IMR-90 (cell line): ENCODE data around the gene TMPRSS5. TPM values are rescaled to one million over a fixed set of nuclear protein-coding genes. Genes with fewer than 3 reads are reported as not detected.

Experiments used
- ATAC-seq: fragments of 200-7000 bp; cut with Tn5 transposase; 2 replicates; pipeline ENCODE4 v1.9.1; 2020; ENCODE audit warnings: low read depth, mild to moderate bottlenecking, moderate library complexity
- BruUV-seq: library from RNA; stranded (reverse); fragments of 400-500 nt; replicated peaks from 2 replicates; lab custom pipeline; 2021; lab: Mats Ljungman, UMichigan
- CTCF ChIA-PET: fragments of 300-600 bp; formaldehyde crosslinking; extraction: SDS; loops from one replicate; lab custom pipeline; 2021; ENCODE audit warnings: antibody characterized with exemption; lab: Yijun Ruan, JAX
- POLR2A ChIA-PET: fragments of 300-600 bp; sonication (Branson Sonifier 250); formaldehyde crosslinking; loops from one replicate; lab custom pipeline; 2022; ENCODE audit warnings: antibody characterized with exemption; ENCODE audit not compliant: unreplicated experiment; lab: Charles Lee
- DNase-seq: peaks from one replicate; pipeline ENCODE4 v3.0.0; 2013
- H2AFZ ChIP-seq: replicated peaks from 2 replicates; pipeline ENCODE3; 2013; ENCODE audit warnings: low read length, mild to moderate bottlenecking; ENCODE audit not compliant: poor library complexity
- H2AK5ac ChIP-seq: 2 replicates; pipeline ENCODE4 v1.6.1; 2013; ENCODE audit warnings: low read depth, low read length, inconsistent platforms
- H2AK9ac ChIP-seq: replicated peaks from 2 replicates; pipeline ENCODE3; 2013; ENCODE audit warnings: mild to moderate bottlenecking, low read depth, low read length, moderate library complexity; ENCODE audit not compliant: poor library complexity
- H2BK120ac ChIP-seq: 2 replicates; pipeline ENCODE4 v1.6.1; 2013; ENCODE audit warnings: low read depth, low read length, inconsistent platforms
- H2BK15ac ChIP-seq: 3 replicates; pipeline ENCODE4 v1.6.1; 2013; ENCODE audit warnings: low read depth, low read length, inconsistent platforms
- H2BK20ac ChIP-seq: 2 replicates; pipeline ENCODE4 v1.6.1; 2013; ENCODE audit warnings: low read depth, mild to moderate bottlenecking, inconsistent platforms, low read length, moderate library complexity
- H2BK5ac ChIP-seq: 2 replicates; pipeline ENCODE4 v1.6.1; 2013; ENCODE audit warnings: mild to moderate bottlenecking, low read depth, low read length, inconsistent platforms; ENCODE audit not compliant: poor library complexity, severe bottlenecking
- H3K14ac ChIP-seq: replicated peaks from 2 replicates; pipeline ENCODE4 v1.6.1; 2013; ENCODE audit warnings: low read depth, low read length, inconsistent platforms
- H3K18ac ChIP-seq: 2 replicates; pipeline ENCODE4 v1.6.1; 2013; ENCODE audit warnings: low read depth, low read length, control low read depth
- H3K23ac ChIP-seq: 2 replicates; pipeline ENCODE4 v1.6.1; 2013; ENCODE audit warnings: low read depth, low read length, inconsistent platforms
- H3K27ac ChIP-seq: 2 replicates; pipeline ENCODE4 v1.5.1; 2013; ENCODE audit warnings: mild to moderate bottlenecking, control low read depth, low read length; ENCODE audit not compliant: insufficient read depth
- H3K27me3 ChIP-seq: 2 replicates; pipeline ENCODE4 v1.6.1; 2013; ENCODE audit warnings: low read length; ENCODE audit not compliant: control insufficient read depth, insufficient read depth
- H3K36me3 ChIP-seq: 2 replicates; pipeline ENCODE4 v1.6.1; 2013; ENCODE audit warnings: low read length, mixed read lengths; ENCODE audit not compliant: control insufficient read depth, insufficient read depth
- H3K4ac ChIP-seq: 2 replicates; pipeline ENCODE4 v1.6.1; 2013; ENCODE audit warnings: low read depth, low read length, inconsistent platforms
- H3K4me1 ChIP-seq: 2 replicates; pipeline ENCODE4 v1.6.1; 2013; ENCODE audit warnings: low read length, mixed read lengths; ENCODE audit not compliant: control insufficient read depth, insufficient read depth
- H3K4me2 ChIP-seq: 2 replicates; pipeline ENCODE4 v1.6.1; 2013; ENCODE audit warnings: low read depth, mild to moderate bottlenecking, control low read depth, low read length, moderate library complexity
- H3K4me3 ChIP-seq: 2 replicates; pipeline ENCODE4 v1.5.1; 2013; ENCODE audit warnings: low read depth, mild to moderate bottlenecking, control low read depth, low read length, moderate library complexity; ENCODE audit not compliant: insufficient read depth
- H3K56ac ChIP-seq: 2 replicates; pipeline ENCODE4 v1.6.1; 2013; ENCODE audit warnings: low read length, inconsistent platforms; ENCODE audit not compliant: insufficient read depth; ENCODE audit errors: extremely low read depth
- H3K79me1 ChIP-seq, 2 experiments: 2 replicates each; pipeline ENCODE4 v1.6.1; 2013; ENCODE audit warnings: low read length in 2 of 2, inconsistent platforms in 1 of 2, low read depth in 1 of 2
- H3K9ac ChIP-seq: 2 replicates; pipeline ENCODE4 v1.6.1; 2013; ENCODE audit warnings: low read depth, low read length, control low read depth
- H3K9me1 ChIP-seq: 2 replicates; pipeline ENCODE4 v1.6.1; 2013; ENCODE audit warnings: low read length, inconsistent platforms; ENCODE audit not compliant: insufficient read depth
- H3K9me3 ChIP-seq: 2 replicates; pipeline ENCODE4 v1.6.1; 2013; ENCODE audit warnings: low read length; ENCODE audit not compliant: control insufficient read depth, insufficient read depth
- H4K20me1 ChIP-seq: 2 replicates; pipeline ENCODE4 v1.6.1; 2013; ENCODE audit warnings: low read length, inconsistent platforms; ENCODE audit not compliant: insufficient read depth
- H4K5ac ChIP-seq: 2 replicates; pipeline ENCODE4 v1.6.1; 2013; ENCODE audit warnings: mild to moderate bottlenecking, low read depth, low read length, control low read depth
- H4K8ac ChIP-seq, 2 experiments: 2 replicates each; pipeline ENCODE4 v1.6.1; 2013; ENCODE audit warnings: low read depth in 2 of 2, low read length in 2 of 2, control low read depth in 1 of 2, inconsistent platforms in 1 of 2
- H4K91ac ChIP-seq: 2 replicates; pipeline ENCODE4 v1.6.1; 2013; ENCODE audit warnings: low read depth, low read length, inconsistent platforms; ENCODE audit not compliant: insufficient read depth
- BHLHE40 ChIP-seq: fragments of 150-350 bp; IDR thresholded peaks from 2 replicates; pipeline ENCODE4 v1.6.1; 2016; ENCODE audit warnings: mild to moderate bottlenecking, low read depth, low read length
- CHD1 ChIP-seq: IDR thresholded peaks from 2 replicates; pipeline ENCODE4 v1.6.1; 2012; ENCODE audit warnings: low read depth, low read length, improper control_type of control experiment
- MAZ ChIP-seq: IDR thresholded peaks from 2 replicates; pipeline ENCODE4 v1.6.1; 2012; ENCODE audit warnings: low read depth, mild to moderate bottlenecking, low read length, improper control_type of control experiment, moderate library complexity, borderline replicate concordance
- POLR2A ChIP-seq: IDR thresholded peaks from 2 replicates; pipeline ENCODE4 v1.6.1; 2012; ENCODE audit warnings: mild to moderate bottlenecking, low read depth, low read length
- WGBS, 2 experiments: methylation state at CpG; one replicate each; pipeline versions ENCODE4 v1.1.5 to v1.1.7; 2013; ENCODE audit warnings: missing lambda C conversion rate in 2 of 2; ENCODE audit not compliant: insufficient read length in 1 of 2; ENCODE audit errors: extremely low coverage in 2 of 2; 5-methylcytosine and 5-hydroxymethylcytosine counted together
- dilution Hi-C: fragments of 300-500 bp; cut with HindIII; formaldehyde crosslinking; loops from one replicate; pipeline ENCODE4 v1.14.3; 2018; ENCODE audit warnings: low sequenced_read_pairs; ENCODE audit not compliant: unreplicated experiment
- in situ Hi-C: fragments of 300-500 bp; cut with MboI; formaldehyde crosslinking; loops from 3 replicates; pipeline ENCODE4 v1.14.3; 2019; ENCODE audit warnings: low sequenced_read_pairs, inconsistent platforms, mixed read lengths
- intact Hi-C: fragments of 100-400 bp; cut with micrococcal nuclease; formaldehyde crosslinking; loops from 2 replicates; pipeline ENCODE4 v1.10.0; 2022
- polyA plus RNA-seq, 3 experiments: library from polyadenylated mRNA; depleted of rRNA; stranded (reverse); fragments of >200 nt; gene quantifications; 2 replicates each; pipeline ENCODE4 v1.2.3, GENCODE V29; 2012; ENCODE audit warnings: low replicate concordance in 1 of 3
- total RNA-seq: library from RNA; depleted of rRNA; stranded (reverse); fragments of >200 nt; gene quantifications from 2 replicates; pipeline ENCODE4 v1.2.3, GENCODE V29; 2012

TMPRSS5 gene
- total and polyA plus RNA-seq, 2 of the 4 experiments (the other 2 are of a cell fraction), result under 0.01 to 0.24 TPM

- H3K36me3 ChIP-seq, result no peaks in the 10 kb centered on the region
- H2AK5ac ChIP-seq, result no peak overlapping the region
- no peak overlapping the region for H2BK15ac ChIP-seq
- H4K91ac ChIP-seq, result no peak overlapping the region
- no peak for TF ChIP-seq MAZ
- no peak for TF ChIP-seq BHLHE40
- no peak for TF ChIP-seq CHD1
- no peak for TF ChIP-seq POLR2A
- no peaks in the 10 kb centered on the region for H3K9me3 ChIP-seq
- dilution Hi-C loops (no loop called here), intact Hi-C loops (loop anchor here (5.0 kb wide), 1 partner anchor 181 kb away; no protein-coding TSS in a partner anchor), in situ Hi-C loops (no loop called here)
- H3K27ac ChIP-seq, result no peak overlapping the region
- no peak overlapping the region for H3K9ac ChIP-seq
- 88% methylated on average over 2 of the region's 3 CpGs; no CpG with 5 or more reads in 1 of the 2 experiments for WGBS, 2 experiments
- no peak overlapping the region for H2BK20ac ChIP-seq
- H3K4ac ChIP-seq, result no peak overlapping the region
- no peak overlapping the region for H4K8ac ChIP-seq
- DNase-seq, result no peak
- H3K18ac ChIP-seq, result no peak overlapping the region
- no peak overlapping the region for H3K23ac ChIP-seq
- no peak overlapping the region for H2BK120ac ChIP-seq
- H3K4me2 ChIP-seq, result no peak overlapping the region
- no peak overlapping the region for H2AFZ ChIP-seq
- ATAC-seq, result no peak
- H2BK5ac ChIP-seq, result no peak overlapping the region
- H3K79me1 ChIP-seq, result no peaks in the 10 kb centered on the region
- BruUV-seq, result no TSS peak
- no peak overlapping the region for H2AK9ac ChIP-seq
- H3K4me1 ChIP-seq, result no peaks in the 10 kb centered on the region
- no peaks in the 10 kb centered on the region for H3K9me1 ChIP-seq
- POLR2A ChIA-PET, result no interaction called here
- H4K5ac ChIP-seq, result no peak overlapping the region
- CTCF ChIA-PET, result interaction anchor here (0.6 kb wide), 1 partner anchor 17 kb away, joined by 5 read pairs; no protein-coding TSS in a partner anchor
- no peak overlapping the region for H3K14ac ChIP-seq
- no peak overlapping the region for H3K4me3 ChIP-seq
- H3K27me3 ChIP-seq, result no peaks in the 10 kb centered on the region
- no peaks in the 10 kb centered on the region for H4K20me1 ChIP-seq
- H3K56ac ChIP-seq, result no peak overlapping the region
Measured at GRCh38 chr11:113722934-113723333, 16.8 kb upstream of the TMPRSS5 start.
